HCT116 (cell line): ENCODE measurements around the gene TYRO3. TPM values are rescaled to one million over a fixed set of nuclear protein-coding genes. Genes with fewer than 3 reads are reported as not detected.

Experiments
- ATAC-seq: fragments of 200-7000 bp; cut with Tn5 transposase; 2 replicates; pipeline ENCODE4 v1.9.1; 2020; ENCODE audit warnings: mild to moderate bottlenecking, moderate library complexity
- BruUV-seq: library from RNA; stranded (reverse); fragments of 400-500 nt; replicated peaks from 2 replicates; lab custom pipeline; 2021; lab: Mats Ljungman, UMichigan
- CTCF ChIA-PET: fragments of 300-600 bp; sonication (Branson Sonifier 250); formaldehyde crosslinking; loops from one replicate; lab custom pipeline; 2021; ENCODE audit warnings: antibody characterized with exemption; lab: Charles Lee
- POLR2A ChIA-PET: fragments of 300-600, 350-600 bp; sonication (Branson Sonifier 250); formaldehyde crosslinking; loops from one replicate; lab custom pipeline; 2021; ENCODE audit warnings: antibody characterized with exemption; lab: Charles Lee
- RAD21 ChIA-PET, 2 experiments: fragments of 300-600 bp; sonication (Branson Sonifier 250); formaldehyde crosslinking; loops; one replicate each; lab custom pipeline; 2023; ENCODE audit warnings: low total read pairs in 2 of 2; ENCODE audit not compliant: uncharacterized antibody in 2 of 2, unreplicated experiment in 2 of 2, low non-redundant PET in 1 of 2; lab: Charles Lee
- DNase-seq: peaks from one replicate; pipeline ENCODE4 v3.0.0-alpha.2; 2010; ENCODE audit warnings: low read depth, low spot score
- H2AFZ ChIP-seq: fragments of 200-600 bp; shearing (Covaris generic), sonication (generic); 2 replicates; pipeline ENCODE4 v1.6.1; 2017; ENCODE audit warnings: low read depth, mixed run types, mixed read lengths, antibody characterized with exemption, low read length; ENCODE audit not compliant: poor library complexity, severe bottlenecking
- H3K27ac ChIP-seq: 2 replicates; pipeline ENCODE4 v1.5.1; 2012; ENCODE audit warnings: low read depth, low read length
- H3K27me3 ChIP-seq: fragments of 200-600 bp; sonication (generic); 2 replicates; pipeline ENCODE4 v1.6.1; 2016; ENCODE audit warnings: mixed run types, low read length, mixed read lengths; ENCODE audit not compliant: insufficient read depth
- H3K36me3 ChIP-seq, 2 experiments: fragments of 200-500 bp in 1 of 2; fragments of 200-600 bp in 1 of 2; sonication (Bioruptor generic) in 1 of 2; sonication (generic) in 1 of 2; 2 replicates each; pipeline versions ENCODE4 v1.5.1 to v1.6.1; 2014 to 2016; ENCODE audit warnings: low read length in 2 of 2, inconsistent platforms in 1 of 2, mixed read lengths in 1 of 2, mixed run types in 1 of 2; ENCODE audit not compliant: insufficient read depth in 2 of 2, control insufficient read depth in 1 of 2
- H3K4me1 ChIP-seq, 2 experiments: fragments of 200-600 bp in 1 of 2; sonication (generic) in 1 of 2; 2 replicates each; pipeline versions ENCODE4 v1.5.1 to v1.6.1; 2012 to 2017; ENCODE audit warnings: low read length in 2 of 2, inconsistent platforms in 1 of 2, mild to moderate bottlenecking in 1 of 2, mixed read lengths in 1 of 2, mixed run types in 1 of 2, moderate library complexity in 1 of 2; ENCODE audit not compliant: insufficient read depth in 2 of 2, control insufficient read depth in 1 of 2
- H3K4me2 ChIP-seq: fragments of 200-600 bp; sonication (generic); 2 replicates; pipeline ENCODE4 v1.6.1; 2017; ENCODE audit warnings: mixed run types, low read length, mixed read lengths
- H3K4me3 ChIP-seq, 2 experiments: fragments of 200-600 bp in 1 of 2; sonication (generic) in 1 of 2; replicated peaks in 1 of 2; 2 replicates each; pipeline ENCODE4 v1.5.1; 2011 to 2016; ENCODE audit warnings: low read length in 2 of 2, control low read depth in 1 of 2, low read depth in 1 of 2, mild to moderate bottlenecking in 1 of 2, mixed read lengths in 1 of 2, mixed run types in 1 of 2
- H3K79me2 ChIP-seq: fragments of 200-600 bp; sonication (generic); 2 replicates; pipeline ENCODE4 v1.6.1; 2017; ENCODE audit warnings: mild to moderate bottlenecking, mixed run types, low read length, moderate library complexity, mixed read lengths; ENCODE audit not compliant: insufficient read depth
- H3K9ac ChIP-seq: fragments of 200-600 bp; sonication (generic); 2 replicates; pipeline ENCODE4 v1.6.1; 2016; ENCODE audit warnings: low read length, mixed read lengths
- H3K9me2 ChIP-seq: fragments of 200-600 bp; sonication (generic), shearing (Covaris generic); 2 replicates; pipeline ENCODE4 v1.6.1; 2017; ENCODE audit warnings: mixed run types, mild to moderate bottlenecking, moderate library complexity; ENCODE audit not compliant: insufficient read depth
- H3K9me3 ChIP-seq, 2 experiments: fragments of 200-500 bp in 1 of 2; fragments of 200-600 bp in 1 of 2; sonication (Bioruptor generic) in 1 of 2; sonication (generic) in 1 of 2; 2 replicates each; pipeline ENCODE4 v1.6.1; 2014 to 2017; ENCODE audit warnings: low read length in 2 of 2, mixed read lengths in 2 of 2, inconsistent platforms in 1 of 2, low read depth in 1 of 2, mild to moderate bottlenecking in 1 of 2, mixed run types in 1 of 2, moderate library complexity in 1 of 2; ENCODE audit not compliant: control insufficient read depth in 1 of 2, insufficient read depth in 1 of 2
- H4K20me1 ChIP-seq: fragments of 200-600 bp; sonication (generic), shearing (Covaris generic); 2 replicates; pipeline ENCODE4 v1.6.1; 2017; ENCODE audit warnings: mixed run types, mild to moderate bottlenecking, moderate library complexity; ENCODE audit not compliant: insufficient read depth
- ATF3 ChIP-seq: IDR thresholded peaks from 2 replicates; pipeline ENCODE4 v1.6.1; 2012
- EGR1 ChIP-seq: IDR thresholded peaks from 2 replicates; pipeline ENCODE4 v1.6.1; 2012; ENCODE audit warnings: low read depth
- ELF1 ChIP-seq: IDR thresholded peaks from 2 replicates; pipeline ENCODE4 v1.6.1; 2012; ENCODE audit warnings: low read depth, borderline replicate concordance
- EZH2phosphoT487 ChIP-seq: fragments of 200-600 bp; IDR thresholded peaks from 2 replicates; pipeline ENCODE4 v1.6.1; 2018; ENCODE audit warnings: antibody characterized with exemption, borderline replicate concordance
- POLR2A ChIP-seq: IDR thresholded peaks from 2 replicates; pipeline ENCODE4 v1.7.0; 2011; ENCODE audit warnings: borderline replicate concordance; ENCODE audit not compliant: insufficient read depth, insufficient read length; ENCODE audit errors: extremely low read depth
- REST ChIP-seq: IDR thresholded peaks from 2 replicates; pipeline ENCODE4 v1.6.1; 2012; ENCODE audit warnings: low read depth
- SIN3A ChIP-seq: IDR thresholded peaks from 2 replicates; pipeline ENCODE4 v1.6.1; 2012; ENCODE audit warnings: low read depth
- YY1 ChIP-seq: IDR thresholded peaks from 2 replicates; pipeline ENCODE4 v1.6.1; 2011; ENCODE audit warnings: low read length, low read depth, moderate library complexity, mild to moderate bottlenecking; ENCODE audit not compliant: insufficient replicate concordance; ENCODE audit errors: extremely low read depth
- ZFX ChIP-seq: fragments of 450-650 bp; IDR thresholded peaks from 2 replicates; pipeline ENCODE4 v1.6.1; 2017
- ZNF274 ChIP-seq: fragments of 200-500 bp; sonication (Bioruptor generic); IDR thresholded peaks from 2 replicates; pipeline ENCODE4 v1.6.1; 2014; ENCODE audit warnings: mild to moderate bottlenecking, low read depth, low read length, inconsistent platforms
- intact Hi-C: fragments of 100-400 bp; cut with micrococcal nuclease; formaldehyde crosslinking; loops from 2 replicates; pipeline ENCODE4 v1.10.0; 2022
- total RNA-seq: library from RNA; stranded (reverse); gene quantifications from one replicate; pipeline ENCODE4 v1.2.1, GENCODE V29; 2021; ENCODE audit not compliant: unreplicated experiment

TYRO3 gene
- total RNA-seq, 1 experiment from 2014 or later, result 34.6 TPM

- Histone ChIP-seq H3K4me1 (peaks cover 7 to 21% of the 10 kb centered on the region in 2 experiments; a peak in 3 of 4 replicates), H3K27me3 (no peaks in the 10 kb centered on the region), H3K4me2 (no peak overlapping the region), H3K9me2 (no peaks in the 10 kb centered on the region), H3K9me3 (no peaks in the 10 kb centered on the region), H3K36me3 (peaks cover 2 to 15% of the 10 kb centered on the region in 2 experiments; a peak in 1 of 4 replicates), H4K20me1 (no peaks in the 10 kb centered on the region), H3K79me2 (no peaks in the 10 kb centered on the region; the same call in 1 of the 2 replicates), H2AFZ (no peak overlapping the region), H3K4me3 (no peak overlapping the region), H3K9ac (no peak overlapping the region), H3K27ac (no peak overlapping the region)
- RAD21 ChIA-PET, result no interaction called here
- BruUV-seq, result no TSS peak
- CTCF ChIA-PET, result no interaction called here
- no peak for ATAC-seq
- no peak for DNase-seq
- TF ChIP-seq REST (no peak), POLR2A (no peak), SIN3A (no peak), ATF3 (no peak), ELF1 (no peak), YY1 (no peak), EZH2phosphoT487 (no peak), ZNF274 (no peak), EGR1 (no peak), ZFX (no peak)
- POLR2A ChIA-PET, result interaction anchor here (1.4 kb wide), 1 partner anchor 18 kb away, joined by 5 read pairs; the partner anchor contains the start of gene RPAP1
- intact Hi-C loops, result loop anchor here (10.0 kb wide), 1 partner anchor 83 kb away; no protein-coding TSS in a partner anchor
These were observed 3.2 kb downstream of the TYRO3 start for GRCh38 chr15:41562244-41562643.
